ENCODE results near the gene CREBZF. TPM values are rescaled to one million over a fixed set of nuclear protein-coding genes. Genes with fewer than 3 reads are reported as not detected.

Gene CREBZF
- total and polyA plus RNA-seq, 2 donors (not counting 1 experiment from before 2014, with no cell fraction given), result 20.5 to 40.3 TPM

- Histone ChIP-seq H3K79me2 (ENCODE audit: control insufficient read depth, insufficient read depth, low read length) (peaks cover 16% of the 10 kb centered on the region), H3K4me1 (ENCODE audit: control insufficient read depth, extremely low read depth, insufficient read depth, low read length) (peaks cover 4% of the 10 kb centered on the region), H3K4me3 (replicated peaks in 1 of 4; ENCODE audit: control extremely low read depth in 1 of 4, insufficient read depth in 1 of 4, low read depth in 3 of 4, low read length in 4 of 4) (no peak overlapping the region), H3K4me2 (ENCODE audit: extremely low read depth, insufficient read depth, low read length) (no peak overlapping the region), H3K27me3 (ENCODE audit: control insufficient read depth, insufficient read depth, low read length) (no peaks in the 10 kb centered on the region), H2AFZ (ENCODE audit: low read length) (no peak overlapping the region), H3K9ac (ENCODE audit: insufficient read depth, low read length) (no peak overlapping the region), H4K20me1 (ENCODE audit: control insufficient read depth, extremely low read depth, insufficient read depth, low read length) (no peaks in the 10 kb centered on the region), H3K36me3 (ENCODE audit: control insufficient read depth, insufficient read depth, low read length) (no peaks in the 10 kb centered on the region), H3K27ac (ENCODE audit: insufficient read depth, low read length) (no peak overlapping the region), H3K9me3 (ENCODE audit: control insufficient read depth, insufficient read depth, low read depth, low read length) (no peaks in the 10 kb centered on the region)
- DNase-seq (ENCODE audit: low read depth in 2 of 2), result no peak
- TF ChIP-seq CTCF (conservative IDR thresholded peaks at IDR 0.05 in 1 of 2, IDR thresholded peaks at IDR 0.05 in 1 of 2; ENCODE audit: low read depth in 1 of 2, low read length in 2 of 2) (no peak), EZH2 (IDR thresholded peaks at IDR 0.05; ENCODE audit: low read length, missing control alignments) (no peak)
Measured at GRCh38 chr11:85651118-85651517, 13.8 kb downstream of the CREBZF start.

GRCh38 chr11:85647604-85648299, 17.2 kb downstream of the CREBZF start, which contains the start of gene TMEM126A:
TSS of gene TMEM126A (plus strand) at chr11:85647967. CDS start at chr11:85650256, 2,289 bp downstream.
- peak within 1 kb of the TSS; percentile 61 to 96 (median 84) for H3K4me3 ChIP-seq (replicated peaks in 1 of 4; ENCODE audit: control extremely low read depth in 1 of 4, insufficient read depth in 1 of 4, low read depth in 3 of 4, low read length in 4 of 4)
- H3K4me2 ChIP-seq (ENCODE audit: extremely low read depth, insufficient read depth, low read length), result peak within 1 kb of the TSS; percentile 92
- TF ChIP-seq CTCF (conservative IDR thresholded peaks at IDR 0.05 in 1 of 2, IDR thresholded peaks at IDR 0.05 in 1 of 2; ENCODE audit: low read depth in 1 of 2, low read length in 2 of 2) (no peak), EZH2 (IDR thresholded peaks at IDR 0.05; ENCODE audit: low read length, missing control alignments) (no peak)
- DNase-seq (ENCODE audit: low read depth in 2 of 2), result peak; percentile 78 to 85
- peak within 1 kb of the TSS; percentile 98 for H2AFZ ChIP-seq (ENCODE audit: low read length)
- peaks cover 15% of the 10 kb centered on the region for H3K79me2 ChIP-seq (ENCODE audit: control insufficient read depth, insufficient read depth, low read length)
- H3K4me1 ChIP-seq (ENCODE audit: control insufficient read depth, extremely low read depth, insufficient read depth, low read length), result peaks cover 4% of the 10 kb centered on the region
- peak within 1 kb of the TSS; percentile 84 for H3K27ac ChIP-seq (ENCODE audit: insufficient read depth, low read length)
- H3K9me3 ChIP-seq (ENCODE audit: control insufficient read depth, insufficient read depth, low read depth, low read length), result no peaks in the 10 kb centered on the region
- peak within 1 kb of the TSS; percentile 78 for H3K9ac ChIP-seq (ENCODE audit: insufficient read depth, low read length)
- no peaks in the 10 kb centered on the region for H3K36me3 ChIP-seq (ENCODE audit: control insufficient read depth, insufficient read depth, low read length)
- H4K20me1 ChIP-seq (ENCODE audit: control insufficient read depth, extremely low read depth, insufficient read depth, low read length), result no peaks in the 10 kb centered on the region
- H3K27me3 ChIP-seq (ENCODE audit: control insufficient read depth, insufficient read depth, low read length), result no peaks in the 10 kb centered on the region

- no peaks in the 10 kb centered on the region for H3K9me3 ChIP-seq (ENCODE audit: control insufficient read depth, insufficient read depth, low read depth, low read length)
- no peak overlapping the region for H3K9ac ChIP-seq (ENCODE audit: insufficient read depth, low read length)
- peak overlapping the region; percentile 98 for H2AFZ ChIP-seq (ENCODE audit: low read length)
- peak overlapping the region; percentile 61 to 96 (median 84) for H3K4me3 ChIP-seq (replicated peaks in 1 of 4; ENCODE audit: control extremely low read depth in 1 of 4, insufficient read depth in 1 of 4, low read depth in 3 of 4, low read length in 4 of 4)
- no peaks in the 10 kb centered on the region for H4K20me1 ChIP-seq (ENCODE audit: control insufficient read depth, extremely low read depth, insufficient read depth, low read length)
- peaks cover 15% of the 10 kb centered on the region for H3K79me2 ChIP-seq (ENCODE audit: control insufficient read depth, insufficient read depth, low read length)
- H3K27ac ChIP-seq (ENCODE audit: insufficient read depth, low read length), result peak overlapping the region; percentile 84
- H3K4me1 ChIP-seq (ENCODE audit: control insufficient read depth, extremely low read depth, insufficient read depth, low read length), result peaks cover 4% of the 10 kb centered on the region
- H3K36me3 ChIP-seq (ENCODE audit: control insufficient read depth, insufficient read depth, low read length), result no peaks in the 10 kb centered on the region
- peak overlapping the region; percentile 92 for H3K4me2 ChIP-seq (ENCODE audit: extremely low read depth, insufficient read depth, low read length)
- no peak for DNase-seq (ENCODE audit: low read depth in 2 of 2)
- TF ChIP-seq EZH2 (IDR thresholded peaks at IDR 0.05; ENCODE audit: low read length, missing control alignments) (no peak), CTCF (conservative IDR thresholded peaks at IDR 0.05 in 1 of 2, IDR thresholded peaks at IDR 0.05 in 1 of 2; ENCODE audit: low read depth in 1 of 2, low read length in 2 of 2) (no peak)
- H3K27me3 ChIP-seq (ENCODE audit: control insufficient read depth, insufficient read depth, low read length), result no peaks in the 10 kb centered on the region
Measured at GRCh38 chr11:85647078-85647477, 17.9 kb downstream of the CREBZF start.

Data from fibroblast of lung (primary cell).